AG20443 (cell line): ENCODE results near the gene GALNT6.
A peak's percentile ranks its signal among the peaks of the same experiment; 100 is the strongest.
"Not testable (repeated sequence)": the region's sequence is repeated elsewhere in the genome, so short reads cannot be mapped to it uniquely, and the experiment has no call there.

Experiments
- DNase-seq: peaks from one replicate; pipeline ENCODE4 v3.0.0; 2012; ENCODE audit warnings: low spot score, mixed read lengths

The GALNT6 gene

GRCh38 chr12:51322452-51322851 lies 68.8 kb downstream of the GALNT6 start:
- no peak for DNase-seq

- DNase-seq, result no peak
Measured at GRCh38 chr12:51321882-51322281, 69.3 kb downstream of the GALNT6 start.

- peak; percentile 46 for DNase-seq
Measured at GRCh38 chr12:51320695-51321320, 70.4 kb downstream of the GALNT6 start.

GRCh38 chr12:51320311-51320694 lies 70.9 kb downstream of the GALNT6 start:
- DNase-seq, result no peak

- no peak for DNase-seq
Measured at GRCh38 chr12:51318846-51319599, 72.2 kb downstream of the GALNT6 start.

GRCh38 chr12:51318057-51318806 lies 73.0 kb downstream of the GALNT6 start:
- DNase-seq, result not testable (repeated sequence)

- no peak for DNase-seq
Measured at GRCh38 chr12:51311389-51311788, 79.8 kb downstream of the GALNT6 start.

- DNase-seq, result peak; percentile 87
Measured at GRCh38 chr12:51307655-51308593, 83.3 kb downstream of the GALNT6 start.

GRCh38 chr12:51306507-51306906 lies 84.7 kb downstream of the GALNT6 start:
- DNase-seq, result no peak
